Measurements from ENCODE around the gene E2F2. TPM values are rescaled to one million over a fixed set of nuclear protein-coding genes. Genes with fewer than 3 reads are reported as not detected.
A peak's percentile ranks its signal among the peaks of the same experiment; 100 is the strongest.

The E2F2 gene
- total and polyA plus RNA-seq, 2 donors: 2.0 to 28.8 TPM

- H3K27ac ChIP-seq (ENCODE audit: low read depth in 1 of 2, low read length in 1 of 2): peak overlapping the region; percentile 50 to 98
- DNase-seq (ENCODE audit: low read depth in 6 of 9, low spot score in 9 of 9): peak in 1 of 9 donors; percentile 60
- H3K4me3 ChIP-seq (ENCODE audit: low read length in 2 of 2): peak overlapping the region; percentile 76 to 88
- whole genome bisulfite sequencing: 36% methylated on average over 8 of the region's 8 CpGs
- H3K4me1 ChIP-seq (ENCODE audit: control insufficient read depth in 2 of 2, insufficient read depth in 2 of 2, low read length in 2 of 2): peaks cover 59 to 91% of the 10 kb centered on the region in 2 donors
- H3K9me3 ChIP-seq (ENCODE audit: control insufficient read depth in 2 of 2, insufficient read depth in 1 of 2, low read length in 1 of 2): no peaks in the 10 kb centered on the region
- peaks cover 0 to 27% of the 10 kb centered on the region in 2 donors for H3K36me3 ChIP-seq (ENCODE audit: control insufficient read depth in 2 of 2, insufficient read depth in 2 of 2, low read length in 1 of 2)
- no peaks in the 10 kb centered on the region for H3K27me3 ChIP-seq (ENCODE audit: control insufficient read depth in 2 of 2, insufficient read depth in 1 of 2, low read length in 1 of 2)
Observed at GRCh38 chr1:23529146-23530086, 1.6 kb downstream of the E2F2 start.

GRCh38 chr1:23528250-23528978 is 2.6 kb downstream of the E2F2 start:
- Histone ChIP-seq H3K4me3 (ENCODE audit: low read length in 2 of 2) (peak overlapping the region; percentile 76 to 88), H3K9me3 (ENCODE audit: control insufficient read depth in 2 of 2, insufficient read depth in 1 of 2, low read length in 1 of 2) (no peaks in the 10 kb centered on the region), H3K36me3 (ENCODE audit: control insufficient read depth in 2 of 2, insufficient read depth in 2 of 2, low read length in 1 of 2) (peaks cover 0 to 36% of the 10 kb centered on the region in 2 donors), H3K27ac (ENCODE audit: low read depth in 1 of 2, low read length in 1 of 2) (peak overlapping the region; percentile 89 to 98), H3K27me3 (ENCODE audit: control insufficient read depth in 2 of 2, insufficient read depth in 1 of 2, low read length in 1 of 2) (no peaks in the 10 kb centered on the region), H3K4me1 (ENCODE audit: control insufficient read depth in 2 of 2, insufficient read depth in 2 of 2, low read length in 2 of 2) (peaks cover 58 to 91% of the 10 kb centered on the region in 2 donors)
- DNase-seq (ENCODE audit: low read depth in 6 of 9, low spot score in 9 of 9): peak in 6 of 9 donors; percentile 74 to 93 (median 80)
- WGBS: 2% methylated on average over 9 of the region's 9 CpGs

- Histone ChIP-seq H3K36me3 (ENCODE audit: control insufficient read depth in 2 of 2, insufficient read depth in 2 of 2, low read length in 1 of 2) (peaks cover 0 to 40% of the 10 kb centered on the region in 2 donors), H3K27me3 (ENCODE audit: control insufficient read depth in 2 of 2, insufficient read depth in 1 of 2, low read length in 1 of 2) (no peaks in the 10 kb centered on the region), H3K27ac (ENCODE audit: low read depth in 1 of 2, low read length in 1 of 2) (peak overlapping the region; percentile 89 to 98), H3K4me3 (ENCODE audit: low read length in 2 of 2) (peak overlapping the region; percentile 76 to 88), H3K4me1 (ENCODE audit: control insufficient read depth in 2 of 2, insufficient read depth in 2 of 2, low read length in 2 of 2) (peaks cover 53 to 91% of the 10 kb centered on the region in 2 donors), H3K9me3 (ENCODE audit: control insufficient read depth in 2 of 2, insufficient read depth in 1 of 2, low read length in 1 of 2) (no peaks in the 10 kb centered on the region)
- DNase-seq (ENCODE audit: low read depth in 6 of 9, low spot score in 9 of 9): peak in 1 of 9 donors; percentile 69
- WGBS: 57% methylated on average over 6 of the region's 6 CpGs
Observed at GRCh38 chr1:23527900-23528249, 3.2 kb downstream of the E2F2 start.

- peak in 1 of 9 donors; percentile 29 for DNase-seq (ENCODE audit: low read depth in 6 of 9, low spot score in 9 of 9)
- Histone ChIP-seq H3K27ac (ENCODE audit: low read depth in 1 of 2, low read length in 1 of 2) (peak overlapping the region; percentile 80 to 98), H3K9me3 (ENCODE audit: control insufficient read depth in 2 of 2, insufficient read depth in 1 of 2, low read length in 1 of 2) (no peaks in the 10 kb centered on the region), H3K27me3 (ENCODE audit: control insufficient read depth in 2 of 2, insufficient read depth in 1 of 2, low read length in 1 of 2) (no peaks in the 10 kb centered on the region), H3K4me3 (ENCODE audit: low read length in 2 of 2) (peak overlapping the region; percentile 76 to 88), H3K4me1 (ENCODE audit: control insufficient read depth in 2 of 2, insufficient read depth in 2 of 2, low read length in 2 of 2) (peaks cover 48 to 88% of the 10 kb centered on the region in 2 donors), H3K36me3 (ENCODE audit: control insufficient read depth in 2 of 2, insufficient read depth in 2 of 2, low read length in 1 of 2) (peaks cover 0 to 45% of the 10 kb centered on the region in 2 donors)
- 87% methylated on average over 7 of the region's 7 CpGs for WGBS
Observed at GRCh38 chr1:23527366-23527765, 3.7 kb downstream of the E2F2 start.

GRCh38 chr1:23526329-23527041 is 4.5 kb downstream of the E2F2 start:
- H3K36me3 ChIP-seq (ENCODE audit: control insufficient read depth in 2 of 2, insufficient read depth in 2 of 2, low read length in 1 of 2): peaks cover 7 to 54% of the 10 kb centered on the region in 2 donors
- DNase-seq (ENCODE audit: low read depth in 6 of 9, low spot score in 9 of 9): peak in 2 of 9 donors; percentile 56 to 69
- H3K4me1 ChIP-seq (ENCODE audit: control insufficient read depth in 2 of 2, insufficient read depth in 2 of 2, low read length in 2 of 2): peaks cover 39 to 79% of the 10 kb centered on the region in 2 donors
- H3K27ac ChIP-seq (ENCODE audit: low read depth in 1 of 2, low read length in 1 of 2): peak overlapping the region; percentile 48 to 98
- 82% methylated on average over 8 of the region's 8 CpGs for WGBS
- H3K27me3 ChIP-seq (ENCODE audit: control insufficient read depth in 2 of 2, insufficient read depth in 1 of 2, low read length in 1 of 2): no peaks in the 10 kb centered on the region
- peak overlapping the region; percentile 76 to 88 for H3K4me3 ChIP-seq (ENCODE audit: low read length in 2 of 2)
- no peaks in the 10 kb centered on the region for H3K9me3 ChIP-seq (ENCODE audit: control insufficient read depth in 2 of 2, insufficient read depth in 1 of 2, low read length in 1 of 2)

- Histone ChIP-seq H3K4me1 (ENCODE audit: control insufficient read depth in 2 of 2, insufficient read depth in 2 of 2, low read length in 2 of 2) (peaks cover 38 to 77% of the 10 kb centered on the region in 2 donors), H3K9me3 (ENCODE audit: control insufficient read depth in 2 of 2, insufficient read depth in 1 of 2, low read length in 1 of 2) (no peaks in the 10 kb centered on the region), H3K27me3 (ENCODE audit: control insufficient read depth in 2 of 2, insufficient read depth in 1 of 2, low read length in 1 of 2) (no peaks in the 10 kb centered on the region), H3K36me3 (ENCODE audit: control insufficient read depth in 2 of 2, insufficient read depth in 2 of 2, low read length in 1 of 2) (peaks cover 15 to 62% of the 10 kb centered on the region in 2 donors), H3K4me3 (ENCODE audit: low read length in 2 of 2) (peak overlapping the region; percentile 76 to 88), H3K27ac (ENCODE audit: low read depth in 1 of 2, low read length in 1 of 2) (peak overlapping the region; percentile 89 to 98)
- 17% methylated on average over 5 of the region's 5 CpGs for WGBS
- peak in 7 of 9 donors; percentile 71 to 92 (median 83) for DNase-seq (ENCODE audit: low read depth in 6 of 9, low spot score in 9 of 9)
Observed at GRCh38 chr1:23525558-23526250, 5.3 kb downstream of the E2F2 start.

GRCh38 chr1:23524716-23525401 is 6.2 kb downstream of the E2F2 start:
- Histone ChIP-seq H3K4me3 (ENCODE audit: low read length in 2 of 2) (peak overlapping the region; percentile 76 to 88), H3K27me3 (ENCODE audit: control insufficient read depth in 2 of 2, insufficient read depth in 1 of 2, low read length in 1 of 2) (no peaks in the 10 kb centered on the region), H3K4me1 (ENCODE audit: control insufficient read depth in 2 of 2, insufficient read depth in 2 of 2, low read length in 2 of 2) (peaks cover 38 to 72% of the 10 kb centered on the region in 2 donors), H3K9me3 (ENCODE audit: control insufficient read depth in 2 of 2, insufficient read depth in 1 of 2, low read length in 1 of 2) (no peaks in the 10 kb centered on the region), H3K27ac (ENCODE audit: low read depth in 1 of 2, low read length in 1 of 2) (peak overlapping the region; percentile 89 to 98), H3K36me3 (ENCODE audit: control insufficient read depth in 2 of 2, insufficient read depth in 2 of 2, low read length in 1 of 2) (peaks cover 16 to 70% of the 10 kb centered on the region in 2 donors)
- peak in 5 of 9 donors; percentile 72 to 89 (median 77) for DNase-seq (ENCODE audit: low read depth in 6 of 9, low spot score in 9 of 9)
- WGBS: 4% methylated on average over 9 of the region's 9 CpGs

- Histone ChIP-seq H3K36me3 (ENCODE audit: control insufficient read depth in 2 of 2, insufficient read depth in 2 of 2, low read length in 1 of 2) (peaks cover 16 to 77% of the 10 kb centered on the region in 2 donors), H3K4me1 (ENCODE audit: control insufficient read depth in 2 of 2, insufficient read depth in 2 of 2, low read length in 2 of 2) (peaks cover 35 to 65% of the 10 kb centered on the region in 2 donors), H3K4me3 (ENCODE audit: low read length in 2 of 2) (peak overlapping the region; percentile 76 to 88), H3K27me3 (ENCODE audit: control insufficient read depth in 2 of 2, insufficient read depth in 1 of 2, low read length in 1 of 2) (no peaks in the 10 kb centered on the region), H3K27ac (ENCODE audit: low read depth in 1 of 2, low read length in 1 of 2) (peak overlapping the region; percentile 19 to 98), H3K9me3 (ENCODE audit: control insufficient read depth in 2 of 2, insufficient read depth in 1 of 2, low read length in 1 of 2) (no peaks in the 10 kb centered on the region)
- 77% methylated on average over 3 of the region's 3 CpGs for WGBS
- DNase-seq (ENCODE audit: low read depth in 6 of 9, low spot score in 9 of 9): no peak
Observed at GRCh38 chr1:23524163-23524562, 6.9 kb downstream of the E2F2 start.
